Tongue (tissue), 2 donors: ENCODE results near the gene KLHL24. TPM values are rescaled to one million over a fixed set of nuclear protein-coding genes. Genes with fewer than 3 reads are reported as not detected.
"Not testable (repeated sequence)": the region's sequence is repeated elsewhere in the genome, so short reads cannot be mapped to it uniquely, and the experiment has no call there.

Experiments used
- DNase-seq: peaks from one replicate; pipeline ENCODE4 v3.0.0-alpha.2; 2015
- total RNA-seq: library from RNA; depleted of rRNA; stranded (reverse); fragments of >200 nt; gene quantifications from one replicate; pipeline ENCODE4 v1.2.3, GENCODE V29; 2014

Gene KLHL24, protein sequence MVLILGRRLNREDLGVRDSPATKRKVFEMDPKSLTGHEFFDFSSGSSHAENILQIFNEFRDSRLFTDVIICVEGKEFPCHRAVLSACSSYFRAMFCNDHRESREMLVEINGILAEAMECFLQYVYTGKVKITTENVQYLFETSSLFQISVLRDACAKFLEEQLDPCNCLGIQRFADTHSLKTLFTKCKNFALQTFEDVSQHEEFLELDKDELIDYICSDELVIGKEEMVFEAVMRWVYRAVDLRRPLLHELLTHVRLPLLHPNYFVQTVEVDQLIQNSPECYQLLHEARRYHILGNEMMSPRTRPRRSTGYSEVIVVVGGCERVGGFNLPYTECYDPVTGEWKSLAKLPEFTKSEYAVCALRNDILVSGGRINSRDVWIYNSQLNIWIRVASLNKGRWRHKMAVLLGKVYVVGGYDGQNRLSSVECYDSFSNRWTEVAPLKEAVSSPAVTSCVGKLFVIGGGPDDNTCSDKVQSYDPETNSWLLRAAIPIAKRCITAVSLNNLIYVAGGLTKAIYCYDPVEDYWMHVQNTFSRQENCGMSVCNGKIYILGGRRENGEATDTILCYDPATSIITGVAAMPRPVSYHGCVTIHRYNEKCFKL
- total RNA-seq = 221 TPM

DNA sequence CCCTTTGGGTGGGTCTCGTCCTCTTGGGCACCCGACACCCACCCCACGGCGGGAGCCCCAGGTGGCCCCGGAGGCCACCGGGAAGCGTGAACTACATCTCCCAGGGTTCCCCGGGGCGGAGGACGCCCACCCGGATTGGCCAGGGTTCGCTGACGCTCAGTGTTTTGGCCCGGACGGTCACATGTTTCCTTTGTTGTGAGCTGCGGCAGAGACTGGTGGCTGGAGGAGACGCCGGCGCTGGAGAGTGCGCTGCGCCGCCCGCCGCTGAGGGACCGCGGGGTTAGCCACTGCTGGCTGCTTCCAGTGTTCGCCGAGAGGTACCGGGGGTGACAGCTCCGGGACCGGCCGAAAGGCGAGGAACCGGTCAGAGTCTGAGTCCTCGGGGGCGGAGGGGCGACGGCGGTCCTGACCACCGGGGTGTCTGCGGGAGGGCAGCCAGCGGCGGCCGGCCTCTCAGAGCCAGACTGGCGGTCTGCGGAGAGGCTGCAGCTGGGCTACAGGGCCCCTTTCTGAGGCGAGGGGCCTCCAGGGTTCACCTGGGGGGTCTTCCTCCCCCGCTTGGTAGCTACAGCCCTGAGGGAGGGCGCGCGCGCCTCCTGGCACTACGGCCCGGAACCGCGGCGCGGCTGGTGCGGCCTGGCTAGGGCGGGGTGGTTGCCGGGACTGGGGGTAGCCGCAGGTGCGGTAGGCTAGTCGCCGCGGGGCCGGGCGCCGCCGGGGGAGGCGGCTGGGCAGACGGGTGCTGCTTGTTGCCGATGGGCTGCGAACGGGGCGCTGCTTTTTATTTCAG, at the start of gene KLHL24:
TSS of gene KLHL24 (plus strand) at position 193 of the 790 bp plus-strand sequence. CDS start 14,734 bp downstream, outside the sequence.
- peak; percentile 98 for DNase-seq

DNA sequence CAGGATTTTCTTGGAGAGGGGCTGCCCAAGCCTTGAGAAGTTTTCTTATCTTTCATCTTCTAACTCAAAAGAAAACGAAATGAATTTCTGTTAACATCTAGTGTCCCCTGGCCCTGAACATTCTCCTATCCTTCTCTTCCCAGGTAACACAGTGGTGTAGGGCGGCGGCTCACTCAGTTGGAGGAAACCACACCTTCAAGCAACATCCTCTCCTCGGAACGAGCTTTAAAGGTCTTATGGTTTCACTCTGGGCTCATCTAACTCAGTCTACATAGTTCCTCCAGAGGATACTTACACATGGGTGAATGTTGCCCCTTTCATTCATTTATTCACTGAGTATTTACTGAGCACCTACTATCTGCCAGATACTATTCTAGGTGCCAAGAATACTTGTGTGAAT, 48.9 kb upstream of the KLHL24 start:
- no peak for DNase-seq

GRCh38 chr3:183587336-183587735, 48.1 kb upstream of the KLHL24 start:
- no peak for DNase-seq

DNA sequence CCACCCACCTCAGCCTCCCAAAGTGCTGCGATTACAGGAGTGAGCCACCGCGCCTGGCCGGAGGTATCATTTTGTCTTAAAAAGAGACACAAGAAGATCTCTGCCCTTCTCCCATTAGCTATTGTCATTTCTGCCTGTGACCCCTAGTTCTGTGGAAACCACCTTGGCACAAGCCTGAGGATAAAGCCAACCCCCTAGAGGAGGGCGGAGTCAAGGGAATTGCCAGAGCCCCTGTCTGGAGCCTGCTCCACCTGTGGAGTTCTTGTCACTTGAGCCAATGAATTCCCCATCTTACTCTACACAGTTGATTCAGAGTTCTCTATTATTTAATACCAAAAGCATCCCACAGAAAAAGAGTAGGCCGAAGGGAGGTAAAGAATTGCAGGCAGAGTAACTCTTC, 45.0 kb upstream of the KLHL24 start:
- no peak for DNase-seq

GRCh38 chr3:183591881-183592521, 43.4 kb upstream of the KLHL24 start:
- DNase-seq = no peak

DNA sequence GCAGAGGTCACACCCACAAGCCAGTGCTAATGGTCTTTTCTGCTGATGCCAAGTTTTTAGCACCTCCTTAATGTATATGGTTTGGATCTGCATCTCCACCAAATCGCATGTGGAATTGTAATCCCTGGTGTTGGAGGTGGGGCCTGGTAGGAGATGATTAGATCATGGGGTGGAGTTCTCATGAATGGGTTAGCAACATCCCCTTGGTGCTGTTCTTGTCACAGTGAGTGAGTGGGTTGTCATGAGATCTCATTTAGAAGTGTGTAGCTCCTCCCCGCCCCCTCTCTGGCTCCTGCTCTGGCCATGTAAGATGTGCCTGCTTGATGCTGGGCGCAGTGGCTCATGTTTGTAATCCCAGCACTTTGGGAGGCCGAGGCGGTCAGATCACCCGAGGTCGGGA, 42.6 kb upstream of the KLHL24 start:
- no peak for DNase-seq

- DNase-seq = no peak
Observed at GRCh38 chr3:183594636-183595035, 40.8 kb upstream of the KLHL24 start.

DNA sequence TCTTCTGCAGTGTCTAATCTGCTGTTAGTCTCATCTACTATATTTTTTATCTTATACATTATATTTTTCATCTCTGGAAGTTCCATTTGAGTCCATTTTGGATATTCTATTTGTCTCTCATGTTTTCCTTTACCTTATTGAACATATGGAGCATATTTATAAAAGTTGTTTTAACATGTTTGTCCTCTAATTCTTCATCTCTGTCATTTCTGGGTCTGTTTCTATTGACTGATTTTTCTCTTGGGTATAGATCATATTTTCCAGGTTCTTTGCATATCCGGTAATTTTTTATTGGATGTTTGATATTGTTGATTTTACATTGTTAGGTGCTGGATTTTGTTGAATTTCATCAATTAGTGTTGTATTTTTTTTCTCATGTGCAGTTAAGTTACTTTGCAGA, 37.5 kb upstream of the KLHL24 start:
- no peak for DNase-seq

DNA sequence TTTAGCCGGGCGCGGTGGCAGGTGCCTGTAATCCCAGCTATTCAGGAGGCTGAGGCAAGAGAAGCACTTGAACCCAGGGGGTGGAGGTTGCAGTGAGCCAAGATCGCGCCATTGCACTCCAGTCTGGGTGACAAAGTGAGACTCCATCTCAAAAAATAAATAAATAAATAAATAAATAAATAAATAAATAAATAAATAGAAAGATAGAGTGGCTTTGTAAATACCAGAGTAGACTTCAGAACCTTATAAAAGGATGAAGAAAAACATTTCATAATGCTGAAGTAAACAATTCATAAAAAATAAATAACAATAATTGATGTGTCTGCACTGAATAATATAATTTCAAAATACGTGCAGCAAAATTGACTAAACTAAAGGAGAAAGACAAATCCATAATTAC, 24.1 kb upstream of the KLHL24 start:
- not testable (repeated sequence) for DNase-seq

GRCh38 chr3:183613366-183614285, 21.8 kb upstream of the KLHL24 start:
- no peak for DNase-seq

DNA sequence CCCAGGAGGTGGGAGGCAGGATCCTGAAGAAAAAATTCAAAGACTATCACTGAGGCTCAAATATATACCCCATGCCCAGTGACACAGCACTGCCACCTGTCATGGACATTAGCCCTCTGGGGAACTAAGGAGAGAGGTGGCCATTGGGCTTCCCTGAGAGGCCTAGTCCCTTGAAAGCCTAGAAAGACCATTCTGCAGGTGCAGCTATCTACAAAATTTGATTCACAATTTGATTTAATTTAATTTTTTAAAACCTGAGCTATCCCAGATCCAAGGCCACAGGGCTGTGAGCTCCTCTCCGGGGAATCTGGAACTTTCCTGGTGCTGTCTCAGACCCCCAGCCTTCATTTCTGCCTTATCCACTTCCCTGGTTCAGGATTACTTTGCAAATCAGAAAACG, 16.9 kb upstream of the KLHL24 start:
- DNase-seq = no peak

DNA sequence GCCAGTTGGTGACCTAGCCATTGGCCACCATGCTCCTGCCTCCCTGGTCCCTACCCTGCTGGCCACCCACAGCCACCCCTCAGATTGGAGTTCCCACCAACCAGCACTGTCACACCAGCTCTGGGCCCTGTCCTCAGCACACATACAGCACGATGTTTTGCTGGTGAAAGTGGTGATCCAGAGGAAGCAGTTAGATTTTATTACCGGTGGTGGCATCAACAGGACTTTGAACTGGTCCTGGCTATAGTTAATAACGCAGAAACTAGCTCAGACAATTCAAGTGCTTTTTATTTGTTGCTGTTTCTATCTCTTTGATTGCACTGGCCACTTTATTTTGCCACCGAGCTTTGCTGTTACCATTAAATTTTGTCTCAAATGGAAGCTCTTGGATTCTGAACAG, 16.4 kb upstream of the KLHL24 start:
- DNase-seq = no peak

GRCh38 chr3:183619624-183620251, 15.7 kb upstream of the KLHL24 start:
- no peak for DNase-seq

GRCh38 chr3:183620252-183620628, 15.2 kb upstream of the KLHL24 start:
- DNase-seq = no peak

DNA sequence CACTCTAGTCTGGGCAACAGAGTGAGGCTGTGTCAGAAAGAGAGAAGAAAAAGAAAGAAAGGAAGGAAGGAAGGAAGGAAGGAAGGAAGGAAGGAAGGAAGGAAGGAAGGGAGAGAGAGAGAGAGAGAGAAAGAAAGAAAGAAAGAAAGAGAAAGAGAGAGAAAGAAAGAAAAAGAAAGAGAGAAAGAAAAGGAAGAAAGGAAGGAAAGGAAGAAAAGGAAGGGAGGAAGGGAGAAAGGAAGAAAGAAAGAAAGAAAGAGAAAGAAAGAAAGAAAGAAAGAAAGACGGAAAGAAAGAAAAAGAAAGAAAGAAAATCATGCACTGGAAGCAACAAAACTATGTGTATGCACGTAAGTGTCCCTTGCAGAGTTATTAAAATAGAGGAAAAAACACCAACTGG, 12.9 kb upstream of the KLHL24 start:
- DNase-seq = not testable (repeated sequence)

GRCh38 chr3:183626877-183627594, 8.4 kb upstream of the KLHL24 start:
- peak; percentile 8 for DNase-seq

GRCh38 chr3:183629546-183630301, 5.7 kb upstream of the KLHL24 start:
- DNase-seq = no peak

- DNase-seq = no peak
Observed at GRCh38 chr3:183631715-183632114, 3.7 kb upstream of the KLHL24 start.

- DNase-seq = not testable (repeated sequence)
Observed at GRCh38 chr3:183632725-183633124, 2.7 kb upstream of the KLHL24 start.

- no peak for DNase-seq
Observed at GRCh38 chr3:183634707-183635106, 716 bp upstream of the KLHL24 start.
